Occipital lobe (tissue), 2 donors: Measurements from ENCODE around the gene RBP5. TPM values are rescaled to one million over a fixed set of nuclear protein-coding genes. Genes with fewer than 3 reads are reported as not detected.
"Not testable (repeated sequence)": the region's sequence is repeated elsewhere in the genome, so short reads cannot be mapped to it uniquely, and the experiment has no call there.

Experiments
- DNase-seq: peaks from one replicate; lab custom pipeline; 2025; lab: John Stamatoyannopoulos, UW
- total RNA-seq: library from RNA; depleted of rRNA; stranded (reverse); fragments of >200 nt; gene quantifications from one replicate; pipeline ENCODE4 v1.2.3, GENCODE V29; 2014

RBP5 gene
- total RNA-seq, 1 donor from 2014 or later, result not detected

DNA sequence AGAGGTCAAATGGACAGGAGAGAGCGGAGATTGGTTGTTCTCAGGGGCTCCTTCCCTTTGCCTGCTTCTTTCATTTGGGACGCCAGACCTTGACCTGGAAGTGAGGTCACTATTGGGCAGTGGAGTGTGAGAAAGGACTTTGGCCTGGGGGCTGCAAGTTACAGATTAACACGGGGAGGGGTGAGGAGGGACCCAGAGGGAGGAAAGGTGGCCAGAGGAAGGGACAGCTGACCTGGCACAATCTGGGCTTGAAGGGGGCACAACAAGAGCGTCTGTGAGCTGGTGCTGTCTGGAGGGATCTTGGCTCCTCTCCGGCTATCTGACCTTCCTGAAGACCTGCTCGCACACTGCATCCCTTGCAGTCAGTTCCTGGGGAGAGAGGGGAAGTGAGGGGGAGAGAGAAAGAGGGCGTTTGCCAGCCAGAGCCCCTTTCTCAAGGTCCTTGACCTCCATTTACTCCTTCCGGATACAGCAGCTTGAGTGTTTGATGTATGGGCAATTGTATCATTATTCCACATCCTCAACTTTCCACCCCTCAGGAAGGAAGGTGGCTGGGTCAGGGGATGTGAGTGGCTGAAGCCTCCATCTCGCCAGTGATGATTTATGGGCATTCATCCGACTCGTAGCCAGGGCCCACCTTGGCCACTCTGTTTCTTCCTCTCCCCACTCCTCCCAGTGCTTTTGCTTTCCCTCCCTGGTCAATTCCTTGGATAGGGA, 4.7 kb downstream of the RBP5 start:
- DNase-seq, result no peak

DNA sequence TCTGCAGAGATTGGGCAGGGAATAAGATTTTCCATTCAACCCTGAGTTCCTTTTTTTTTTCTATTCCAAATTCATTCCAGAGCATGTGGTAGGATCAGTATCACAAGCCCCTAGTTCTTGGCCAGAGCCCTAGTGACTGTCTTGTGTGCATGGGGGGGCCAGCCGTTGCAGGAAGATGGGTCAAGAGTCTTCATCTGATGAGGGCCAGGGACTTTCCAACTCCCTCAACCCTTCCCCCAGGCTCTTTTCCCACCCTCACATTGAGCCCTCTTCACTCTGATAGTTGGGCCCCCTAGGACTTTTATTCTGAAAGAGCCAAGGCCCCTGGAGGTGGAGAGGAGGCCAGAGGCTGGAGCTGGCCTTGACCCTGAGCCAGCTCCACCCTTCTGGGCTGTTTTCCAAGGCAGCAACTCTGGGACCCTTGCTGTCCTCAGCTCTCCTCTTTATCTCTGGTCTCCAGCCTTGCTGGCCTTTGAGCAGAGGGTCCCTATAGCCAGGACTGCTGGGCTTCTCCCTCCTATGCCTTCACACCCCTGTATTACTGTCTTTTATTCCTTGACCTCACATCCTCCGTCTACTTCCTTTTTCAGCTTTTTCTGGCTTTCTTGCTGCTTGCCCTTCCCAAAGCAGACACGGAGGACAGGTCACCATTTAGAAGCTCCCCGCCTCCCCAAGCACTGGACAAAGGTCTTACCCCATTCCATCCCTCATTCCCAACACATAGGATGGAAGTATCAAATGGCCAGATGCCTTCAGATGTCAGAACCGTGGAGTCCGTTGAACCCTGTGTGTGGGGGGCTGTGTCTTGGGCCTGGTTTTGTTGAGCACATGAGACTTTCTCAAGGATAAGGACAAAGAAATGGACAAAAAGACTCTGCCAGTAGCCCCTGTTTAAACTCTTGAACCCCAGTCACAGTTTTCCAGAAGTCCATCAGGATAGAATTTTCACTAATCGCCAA, 5.6 kb downstream of the RBP5 start:
- DNase-seq, result no peak

DNA sequence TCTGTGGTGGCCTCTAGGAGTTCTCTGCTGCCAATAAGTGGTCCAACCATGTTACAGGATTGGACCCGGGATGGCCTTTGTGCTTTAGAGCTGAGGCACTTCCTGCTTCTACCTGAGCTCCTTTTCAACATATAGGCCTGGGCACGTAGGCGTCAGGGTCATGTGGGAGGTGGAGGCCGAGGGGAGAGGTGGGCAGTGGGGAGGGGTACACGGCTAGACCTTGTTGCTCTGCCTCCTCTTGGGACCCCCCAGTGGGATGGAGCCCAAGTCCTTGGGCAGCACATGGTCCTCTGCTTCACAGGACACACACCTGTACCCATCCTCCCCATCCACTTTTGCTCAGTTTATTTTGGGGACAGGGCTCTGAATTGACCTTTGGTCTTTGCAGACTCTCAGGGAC, 7.4 kb downstream of the RBP5 start:
- no peak for DNase-seq

DNA sequence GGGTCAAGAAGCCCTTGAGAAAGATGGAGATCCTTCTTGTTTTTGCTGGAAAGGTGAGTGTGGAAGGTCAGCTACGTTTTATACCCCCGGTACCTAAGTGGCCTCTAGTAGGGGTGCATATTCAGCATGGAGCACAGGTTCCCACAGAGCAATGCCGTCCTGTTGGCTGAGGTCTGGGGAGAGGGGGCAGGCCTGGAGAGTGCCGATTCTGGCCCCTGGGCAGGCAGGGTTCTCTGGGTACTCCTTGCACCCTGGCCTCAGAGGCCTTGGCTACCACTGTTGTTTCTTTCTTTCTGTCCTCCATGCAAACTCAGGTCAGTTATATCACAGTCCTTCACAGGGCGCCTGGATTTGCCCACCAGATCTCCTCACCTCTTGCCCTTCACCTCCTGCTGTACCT, 8.5 kb downstream of the RBP5 start:
- no peak for DNase-seq

DNA sequence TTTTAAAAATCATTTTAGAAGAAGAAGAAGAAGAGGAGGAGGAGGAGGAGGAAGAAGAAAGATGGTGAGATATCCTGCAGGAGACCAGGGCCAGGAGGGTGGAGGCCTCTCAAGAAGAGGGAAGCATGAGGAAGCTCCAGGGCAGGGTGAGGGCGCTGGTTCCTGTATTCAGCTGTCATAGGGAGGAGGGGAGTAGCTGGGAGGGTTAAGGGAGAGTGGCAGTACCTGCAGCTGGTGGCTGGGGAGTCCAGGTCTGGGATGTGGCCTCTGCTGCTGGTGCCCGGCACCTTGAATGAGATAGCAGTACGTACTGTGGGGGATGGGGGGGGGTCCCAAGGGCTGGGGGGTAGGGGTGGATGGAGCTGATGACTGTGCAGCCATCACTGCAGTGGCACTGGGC, 9.8 kb downstream of the RBP5 start:
- DNase-seq, result no peak

DNA sequence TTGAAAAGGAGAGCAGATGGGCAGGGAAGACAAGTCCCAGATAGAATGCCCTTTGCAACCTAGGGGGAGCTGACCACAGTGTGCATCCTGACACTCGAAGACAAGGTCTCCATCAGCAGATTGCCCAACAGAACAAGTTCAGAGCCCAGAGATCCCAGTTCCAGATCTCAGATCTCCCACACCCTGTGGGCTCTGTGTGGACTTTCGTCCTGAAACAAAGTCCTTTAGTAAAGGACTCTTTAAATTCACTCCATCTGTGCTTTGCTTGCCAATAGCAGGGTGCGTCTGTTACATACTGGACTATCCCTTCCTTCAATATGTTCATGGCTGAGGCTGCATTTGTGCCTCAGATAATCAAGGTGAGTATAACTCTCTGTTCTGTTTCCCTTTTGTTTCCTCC, 11.0 kb downstream of the RBP5 start:
- DNase-seq, result no peak

DNA sequence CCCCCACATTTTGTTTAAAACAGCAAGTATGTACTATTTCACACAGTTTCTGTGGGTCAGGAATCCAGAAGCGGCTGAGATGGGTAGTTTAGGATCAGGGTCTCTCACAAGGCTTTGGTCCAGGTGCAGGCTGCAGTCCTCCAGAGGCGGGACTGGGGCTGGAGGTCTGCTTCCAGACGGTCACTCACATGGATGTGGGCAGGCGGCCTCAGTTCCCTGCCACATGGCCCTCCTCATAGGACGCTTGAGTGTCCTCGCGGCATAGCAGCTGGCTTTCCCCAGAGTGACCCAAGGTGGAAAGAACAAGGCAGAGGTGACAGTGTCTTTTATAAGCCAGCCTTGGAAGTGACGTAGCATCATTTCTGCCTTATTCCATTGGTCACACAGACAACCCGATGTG, 11.8 kb downstream of the RBP5 start:
- no peak for DNase-seq

DNA sequence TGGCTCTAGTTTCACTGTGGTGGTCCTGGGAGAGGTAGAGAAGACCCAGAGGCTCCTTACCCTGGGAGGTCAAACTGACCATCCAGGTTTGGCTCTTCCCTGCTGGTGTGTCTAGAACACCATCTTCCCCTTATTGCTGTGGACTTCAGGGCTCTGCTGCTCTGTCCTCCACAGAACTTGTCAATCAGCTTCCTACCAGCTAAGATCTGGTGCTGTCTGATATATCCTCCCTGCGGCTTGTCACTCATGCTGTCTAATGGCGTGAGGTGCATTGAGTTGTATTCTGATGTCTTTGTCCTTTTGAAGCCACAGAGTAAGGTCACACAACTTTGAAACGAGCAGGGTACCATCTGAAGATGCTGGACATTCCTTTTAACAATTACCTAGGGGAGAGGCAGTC, 12.5 kb downstream of the RBP5 start:
- no peak for DNase-seq

DNA sequence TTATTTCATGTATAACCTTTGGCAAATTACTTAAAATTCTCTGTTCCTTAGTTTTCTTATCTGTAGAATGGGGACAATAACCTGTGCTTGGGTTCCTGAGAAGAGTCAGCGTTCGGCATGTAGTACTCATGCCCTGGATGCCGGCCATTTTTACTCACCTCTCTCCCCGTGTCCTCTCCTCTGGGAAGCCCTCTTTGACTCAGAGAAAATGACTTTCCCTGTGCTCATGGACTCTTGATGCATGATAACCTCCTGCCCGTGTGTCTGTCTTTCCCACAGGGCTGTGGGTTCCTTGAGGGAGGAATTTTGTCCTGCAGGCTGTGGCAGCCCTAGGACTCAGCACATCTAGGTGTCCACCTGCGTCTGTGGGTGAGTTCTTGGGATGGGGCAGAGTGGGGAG, 13.8 kb downstream of the RBP5 start:
- DNase-seq, result no peak

DNA sequence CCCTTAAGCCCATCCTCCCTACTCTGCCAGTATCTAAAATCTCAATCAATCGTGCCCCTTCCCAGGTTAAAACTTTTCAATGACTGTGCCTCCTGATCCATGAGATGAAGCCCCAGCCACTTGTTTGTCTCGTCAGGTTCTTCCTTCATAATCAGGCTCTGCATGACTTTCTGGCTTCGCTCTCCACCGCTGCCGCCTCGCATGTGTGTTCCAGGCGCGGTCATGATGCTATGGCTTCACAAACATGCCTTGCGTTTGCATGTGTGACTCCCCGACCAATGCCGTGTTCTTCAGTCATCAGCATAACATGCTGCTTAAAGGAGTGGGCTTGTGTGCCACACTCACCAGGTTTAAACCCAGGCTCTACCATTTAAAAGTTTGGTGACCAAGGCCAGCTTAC, 14.7 kb downstream of the RBP5 start:
- DNase-seq, result no peak

DNA sequence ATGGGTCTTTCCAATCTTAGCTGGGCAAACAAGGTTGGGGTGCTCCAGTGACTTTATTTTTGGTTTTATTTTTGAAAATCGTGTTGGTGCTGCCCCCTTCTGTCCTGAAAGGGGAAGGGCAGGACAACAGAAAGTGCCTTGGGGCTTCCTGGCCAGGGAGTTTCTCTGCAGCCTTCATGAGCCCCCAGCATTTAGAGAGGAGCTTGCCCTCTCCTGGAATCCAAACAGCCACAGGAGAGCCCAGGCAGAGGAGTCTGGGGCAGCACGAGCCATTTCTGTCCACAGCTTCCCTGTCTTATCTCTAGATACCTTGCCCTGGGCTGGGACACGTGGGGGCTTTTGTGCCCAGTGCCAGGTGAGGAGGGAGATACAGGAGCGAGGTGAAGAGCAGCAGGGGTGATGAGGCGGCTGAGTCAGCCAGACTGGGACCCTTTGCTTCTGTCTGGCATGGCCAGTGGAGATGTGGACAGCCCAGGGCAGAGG, 15.3 kb downstream of the RBP5 start:
- no peak for DNase-seq

DNA sequence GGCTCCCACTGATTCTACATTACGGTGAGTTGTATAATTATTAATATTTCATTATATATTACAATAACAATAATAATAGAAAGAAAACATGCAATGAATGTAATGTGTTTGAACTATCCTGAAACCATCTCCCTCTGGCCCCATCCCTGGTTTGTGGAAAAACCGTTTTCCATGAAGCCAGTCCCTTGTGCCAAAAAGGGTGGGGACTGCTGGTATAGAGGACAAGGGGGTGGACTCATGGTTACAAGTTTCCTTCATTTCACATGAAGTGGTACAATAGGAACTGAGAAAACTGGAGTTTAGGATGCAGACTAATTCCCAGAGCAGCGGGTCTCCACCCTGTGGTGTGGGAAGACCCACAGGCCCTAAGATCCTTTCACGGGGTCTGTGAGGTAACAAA, 16.6 kb downstream of the RBP5 start:
- no peak for DNase-seq

DNA sequence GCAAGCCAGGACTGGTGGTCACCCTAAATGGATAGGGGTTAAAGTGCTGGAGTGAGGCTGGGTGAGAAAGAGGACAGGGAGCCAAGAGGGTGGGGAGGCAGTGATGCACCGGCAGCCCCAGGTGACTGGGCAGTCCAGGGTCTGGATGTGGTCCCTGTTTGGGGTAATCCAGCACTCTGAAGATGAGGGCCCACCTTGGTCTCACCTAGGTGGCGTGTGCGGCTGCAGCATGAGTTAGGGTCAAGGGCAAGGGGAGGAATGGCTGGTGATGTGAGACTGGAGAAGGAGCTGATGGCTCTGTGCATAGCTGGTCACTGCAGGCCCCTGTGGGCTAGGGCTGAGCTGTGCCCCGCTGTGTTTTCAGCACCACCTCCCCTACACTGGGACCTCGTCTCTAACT, 18.0 kb downstream of the RBP5 start:
- no peak for DNase-seq

DNA sequence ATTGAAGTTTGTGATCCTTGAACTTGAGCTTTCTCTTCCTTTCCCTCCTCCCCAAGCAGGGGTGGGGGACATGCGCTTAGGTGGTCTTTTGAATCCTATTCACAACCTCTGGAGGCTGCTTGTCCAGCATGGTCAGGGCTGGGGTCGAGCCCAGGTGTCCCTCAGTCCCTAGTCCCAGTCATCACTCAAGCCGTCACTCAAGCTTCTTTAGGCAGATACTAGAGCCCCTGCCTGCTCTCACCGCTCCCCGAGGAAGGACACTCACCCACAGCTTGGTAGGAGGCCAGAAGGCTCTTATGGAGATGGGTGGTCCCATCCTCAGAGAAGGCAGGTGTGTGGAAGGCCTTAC, 19.1 kb downstream of the RBP5 start:
- DNase-seq, result no peak

DNA sequence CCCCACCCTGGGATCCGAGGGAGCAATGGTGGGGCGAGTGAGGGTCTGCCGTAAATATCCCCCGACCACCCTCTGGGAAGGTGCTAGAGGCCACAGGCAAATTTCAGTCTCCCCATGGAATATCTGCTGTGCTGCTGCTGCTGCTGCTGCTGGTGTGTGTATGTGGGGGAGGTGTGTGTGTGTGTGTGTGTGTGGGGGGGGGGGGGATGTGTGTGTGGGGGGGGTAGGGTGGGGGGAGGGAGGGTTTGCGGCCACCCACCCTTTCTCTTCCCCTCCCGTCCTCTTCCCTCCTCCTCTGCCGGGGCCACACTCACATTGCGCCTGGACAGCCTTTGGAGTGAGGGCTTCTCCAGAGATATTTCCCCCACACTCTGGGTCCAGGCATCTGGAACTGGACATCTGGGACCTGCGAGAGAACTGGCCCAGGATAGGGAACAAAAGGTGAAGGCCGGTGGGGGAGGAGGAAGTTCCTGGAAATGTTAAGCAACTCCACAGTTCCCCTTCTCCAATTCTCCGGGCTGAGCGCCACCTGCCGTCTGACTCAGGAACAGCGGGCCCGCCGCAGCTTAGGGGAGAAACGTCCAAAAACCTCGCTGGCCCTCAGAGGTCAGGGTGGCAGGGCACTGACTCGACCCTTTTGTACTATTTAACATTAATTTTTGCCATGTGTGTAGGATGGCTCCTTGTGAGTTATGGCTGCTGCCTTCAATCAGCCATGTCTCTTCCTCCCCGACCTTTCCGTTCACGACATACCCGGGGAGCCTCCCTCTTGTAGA, 19.7 kb downstream of the RBP5 start, which contains the start of gene C1RL:
Gene C1RL (minus strand): TSS at position 419 of the 776 bp plus-strand sequence. CDS start 34 bp downstream, at position 385.
- DNase-seq, result peak; percentile 57

DNA sequence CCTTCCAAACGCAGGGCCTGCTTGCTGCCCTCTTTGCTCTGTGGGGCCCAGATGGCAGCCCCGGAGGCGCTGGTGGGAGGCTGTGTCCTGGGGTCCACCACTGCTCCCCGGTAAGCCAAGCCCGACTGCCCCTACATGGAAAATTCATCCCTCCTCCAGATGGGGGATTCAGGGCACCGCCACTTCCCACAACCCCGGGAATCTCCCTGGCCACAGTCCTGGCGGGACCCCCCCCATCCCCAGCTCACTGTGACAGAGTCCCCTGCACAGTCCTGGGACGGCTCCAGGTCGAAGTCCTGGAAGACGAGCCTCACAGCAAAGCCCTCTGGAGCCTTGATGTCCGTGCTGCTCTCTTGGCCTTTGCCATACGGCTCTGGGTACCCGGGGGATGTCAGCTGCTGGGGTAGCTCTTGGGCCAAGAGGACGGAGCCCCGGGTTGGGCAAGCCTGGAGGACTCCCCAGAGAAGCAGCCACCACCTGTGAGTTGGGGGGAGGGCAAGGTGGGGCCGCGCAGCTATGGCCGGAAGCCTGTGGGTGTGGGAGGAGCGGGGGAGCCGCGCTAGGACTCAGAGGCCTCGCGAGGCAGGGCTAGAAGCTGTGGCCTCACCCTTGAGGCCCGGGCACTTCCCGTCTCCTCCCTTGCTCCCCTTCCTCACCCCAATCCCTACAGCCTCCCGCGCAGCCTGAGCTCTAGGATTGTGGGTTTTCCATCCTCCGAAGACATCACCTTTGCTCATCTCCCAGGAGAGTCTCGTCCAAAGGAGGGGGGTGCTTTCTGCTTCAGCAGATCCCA, 20.5 kb downstream of the RBP5 start:
- DNase-seq, result peak; percentile 25

DNA sequence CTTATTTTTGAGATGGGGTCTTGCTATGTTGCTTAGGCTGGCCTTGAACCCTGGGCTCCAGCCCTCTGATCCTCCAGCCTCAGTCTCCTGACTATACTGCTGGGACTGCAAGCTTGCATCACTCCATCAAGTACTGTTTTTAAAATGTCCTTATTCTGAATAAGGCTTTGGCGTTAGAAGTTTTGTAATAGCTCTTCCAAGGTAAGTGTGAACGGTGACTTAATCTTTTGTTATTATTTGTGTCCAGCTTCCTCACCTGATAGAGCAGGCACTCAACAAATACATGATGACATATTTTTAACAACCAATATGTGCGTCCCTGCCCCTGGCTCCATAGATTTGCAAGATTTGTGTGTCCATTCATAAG, 21.1 kb downstream of the RBP5 start:
- no peak for DNase-seq

DNA sequence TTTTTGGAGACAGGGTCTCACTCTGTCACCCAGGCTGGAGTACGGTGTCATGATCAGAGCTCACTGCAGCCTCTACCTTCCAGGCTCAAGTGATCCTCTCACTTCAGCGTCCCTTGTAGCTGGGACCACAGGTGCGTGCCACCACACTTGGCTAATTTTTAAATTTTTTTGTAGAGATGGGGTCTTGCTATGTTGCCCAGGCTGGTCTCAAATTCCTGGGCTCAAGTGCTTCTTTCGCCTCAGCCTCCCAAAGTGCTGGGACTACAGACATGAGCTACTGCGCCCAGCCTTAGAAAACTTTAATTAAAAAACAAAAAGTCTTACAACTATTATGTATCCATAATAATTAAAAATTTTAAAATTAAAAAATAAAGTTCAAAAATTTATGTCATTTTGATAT, 21.5 kb downstream of the RBP5 start:
- not testable (repeated sequence) for DNase-seq

DNA sequence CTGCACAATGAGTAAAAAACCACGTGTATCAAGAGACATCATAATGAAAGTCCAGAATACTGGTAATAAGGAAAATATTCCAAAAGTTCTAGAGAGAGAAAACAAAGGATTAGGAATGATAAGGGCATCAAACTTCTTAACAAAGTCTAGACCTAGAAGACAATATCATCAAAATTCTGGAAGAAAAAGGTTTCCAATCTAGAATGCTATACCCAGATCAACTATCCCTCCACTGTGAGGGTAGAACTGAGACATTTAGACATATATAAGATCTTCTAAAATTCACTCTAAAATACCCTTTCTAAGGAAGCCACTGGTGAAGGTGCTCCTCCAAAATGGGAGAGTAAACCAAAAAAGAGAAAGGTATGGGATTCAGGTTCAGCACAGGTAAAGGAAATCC, 22.6 kb downstream of the RBP5 start:
- no peak for DNase-seq

DNA sequence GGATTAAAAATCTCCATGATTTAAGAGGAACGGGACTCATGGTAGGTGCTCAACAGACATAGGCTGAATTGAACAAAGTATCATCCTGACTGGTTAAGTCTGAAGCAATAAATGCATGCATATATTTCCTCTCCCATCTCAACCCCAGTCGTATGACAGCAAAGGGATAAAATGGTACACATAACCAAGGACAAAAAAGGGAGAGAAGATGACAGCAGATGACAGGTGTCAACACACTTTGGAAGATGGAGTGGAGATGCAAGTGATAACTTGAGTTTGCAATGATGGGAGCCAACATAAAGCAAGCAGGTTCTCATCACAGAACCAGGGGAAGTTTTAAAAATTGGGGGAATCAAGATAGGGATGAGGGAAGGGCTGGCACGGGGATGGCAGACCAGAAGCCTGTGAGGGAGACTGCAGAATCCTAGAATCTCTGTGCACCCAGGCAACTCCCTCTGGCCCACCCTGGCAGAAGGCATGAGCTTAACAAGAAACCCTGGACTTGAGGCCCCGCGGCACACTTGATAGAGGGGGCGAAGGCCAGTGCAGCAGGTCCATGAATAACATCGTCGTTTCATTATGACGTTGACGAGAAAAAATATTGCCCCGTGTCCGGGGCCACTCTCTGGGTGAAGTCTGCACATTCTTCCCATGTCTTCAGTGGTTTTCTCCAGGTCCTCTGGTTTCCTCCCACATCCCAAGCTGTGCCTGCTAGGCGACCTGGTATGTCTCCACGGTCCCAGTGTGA, 24.7 kb downstream of the RBP5 start:
- DNase-seq, result no peak
